T-helper 2 cell treated with Interferon-gamma antibody and Interleukin-4, amounts not matched to agents 100 ng/mL and 5 ng/mL, for 36 hours (primary cell): ENCODE measurements around the gene NFATC1. TPM values are rescaled to one million over a fixed set of nuclear protein-coding genes. Genes with fewer than 3 reads are reported as not detected.

Experiments used
- intact Hi-C: fragments of 100-400 bp; cut with micrococcal nuclease; formaldehyde crosslinking; loops from one replicate; pipeline ENCODE4 v1.15.1; 2023
- total RNA-seq: library from RNA; stranded (reverse); gene quantifications from 2 replicates; pipeline ENCODE4 v1.2.3, GENCODE V29; 2022

Gene NFATC1
- total RNA-seq, 1 donor from 2014 or later, result 39.7 TPM

GRCh38 chr18:79388043-79388442 is 7.7 kb upstream of the NFATC1 start:
- intact Hi-C loops, result no loop called here

GRCh38 chr18:79389689-79390088 is 6.0 kb upstream of the NFATC1 start:
- intact Hi-C loops, result loop anchor here (10.0 kb wide), 1 partner anchor 565 kb away; the partner anchor contains the start of gene SLC66A2

- intact Hi-C loops, result loop anchor here (10.0 kb wide), 1 partner anchor 563 kb away; the partner anchor contains the start of gene SLC66A2
Measured at GRCh38 chr18:79392226-79392625, 3.5 kb upstream of the NFATC1 start.

DNA sequence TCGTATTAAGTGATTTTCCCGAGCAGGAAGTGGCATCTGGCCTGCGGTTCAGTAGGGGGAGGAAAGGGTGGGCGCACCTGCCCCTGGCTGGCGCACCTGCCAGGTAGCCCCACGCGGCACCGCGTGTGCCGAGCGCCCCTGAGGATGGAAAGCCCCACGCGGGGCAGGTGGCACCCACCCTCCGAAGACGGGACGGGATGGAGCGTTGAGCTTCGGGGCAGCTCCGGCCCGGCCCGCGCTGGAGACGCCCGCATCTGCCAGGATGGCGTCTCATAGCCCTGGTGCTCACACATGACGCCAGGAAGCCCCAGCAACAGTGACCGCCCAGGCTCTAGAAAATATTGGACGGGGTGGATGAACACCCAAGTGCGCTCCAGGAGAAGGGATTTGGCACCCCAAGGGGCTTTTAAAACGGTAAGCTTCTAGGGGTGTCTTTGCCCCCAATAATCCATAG is 2.5 kb upstream of the NFATC1 start:
- intact Hi-C loops, result loop anchor here (1.0 to 10.0 kb wide), 2 partner anchors 286 to 562 kb away; partner anchors contain the start of genes CTDP1 and SLC66A2

- intact Hi-C loops, result loop anchor here (1.0 to 10.0 kb wide), 4 partner anchors 15 to 561 kb away; partner anchors contain the start of genes CTDP1 and SLC66A2
Measured at GRCh38 chr18:79393635-79394533, 1.8 kb upstream of the NFATC1 start.

DNA sequence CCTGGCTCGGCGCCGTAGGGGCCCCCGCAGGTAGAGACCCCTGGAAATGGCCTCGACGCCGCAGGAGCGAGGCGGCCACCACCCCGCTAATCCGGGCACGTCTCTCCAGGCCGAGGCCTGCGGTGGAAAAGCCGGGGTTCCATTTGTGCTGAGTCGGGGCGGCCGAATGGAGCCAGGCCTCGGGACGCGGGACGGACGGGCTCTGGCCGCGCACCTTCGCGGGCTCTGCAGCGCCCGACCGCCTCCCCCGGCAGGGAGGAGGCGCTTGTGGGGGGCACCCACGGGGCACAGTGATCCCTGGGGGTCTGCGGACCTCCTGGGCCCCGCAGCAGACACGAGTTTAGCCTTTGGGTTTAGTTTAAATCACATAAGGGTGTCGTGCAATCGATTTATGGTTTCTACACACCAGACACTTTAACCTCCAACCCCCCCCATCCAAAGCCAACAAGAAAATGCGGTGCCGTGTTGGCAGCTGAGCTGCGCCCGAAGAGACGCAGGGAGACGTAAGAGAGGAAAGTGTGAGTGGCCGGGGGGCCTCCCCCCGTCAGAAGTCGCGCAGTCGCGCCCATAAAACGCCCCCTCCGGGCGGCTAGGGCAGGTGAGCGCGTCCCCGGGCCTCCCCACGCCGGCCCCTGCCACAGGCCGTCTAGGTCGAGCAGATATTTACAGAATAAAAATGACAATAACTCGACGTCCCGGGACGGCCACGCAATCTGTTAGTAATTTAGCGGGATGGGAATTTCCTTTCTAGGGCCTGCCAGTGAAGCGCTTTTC is 1.0 kb upstream of the NFATC1 start:
- intact Hi-C loops, result loop anchor here (1.0 to 10.0 kb wide), 5 partner anchors 15 to 593 kb away; partner anchors contain the start of genes ATP9B, SLC66A2 and TXNL4A

DNA sequence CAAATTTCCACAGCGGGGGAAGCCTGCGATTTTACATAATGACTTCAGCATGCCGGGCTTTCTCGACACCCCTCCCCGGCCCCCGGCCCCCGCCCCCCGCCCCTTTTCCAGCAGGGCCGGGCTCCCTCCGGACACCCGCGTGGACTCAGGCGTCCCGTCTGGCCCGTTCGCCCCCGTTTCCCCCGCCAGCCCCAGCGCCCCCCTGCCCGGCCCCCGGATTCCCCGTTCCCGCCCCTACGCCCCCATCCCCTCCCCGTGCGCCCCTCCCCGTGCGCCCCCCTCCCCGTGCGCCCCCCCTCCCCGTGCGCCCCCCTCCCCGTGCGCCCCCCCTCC is 456 bp upstream of the NFATC1 start:
- intact Hi-C loops, result loop anchor here (5.0 to 10.0 kb wide), 3 partner anchors 328 to 592 kb away; partner anchors contain the start of genes ATP9B, SLC66A2 and TXNL4A

- intact Hi-C loops, result loop anchor here (5.0 to 10.0 kb wide), 3 partner anchors 329 to 591 kb away; partner anchors contain the start of genes ATP9B, SLC66A2 and TXNL4A
Measured at GRCh38 chr18:79396431-79397246, 909 bp downstream of the NFATC1 start.

GRCh38 chr18:79397247-79397829 is 1.6 kb downstream of the NFATC1 start:
- intact Hi-C loops, result loop anchor here (5.0 to 10.0 kb wide), 3 partner anchors 330 to 590 kb away; partner anchors contain the start of genes ATP9B, SLC66A2 and TXNL4A

DNA sequence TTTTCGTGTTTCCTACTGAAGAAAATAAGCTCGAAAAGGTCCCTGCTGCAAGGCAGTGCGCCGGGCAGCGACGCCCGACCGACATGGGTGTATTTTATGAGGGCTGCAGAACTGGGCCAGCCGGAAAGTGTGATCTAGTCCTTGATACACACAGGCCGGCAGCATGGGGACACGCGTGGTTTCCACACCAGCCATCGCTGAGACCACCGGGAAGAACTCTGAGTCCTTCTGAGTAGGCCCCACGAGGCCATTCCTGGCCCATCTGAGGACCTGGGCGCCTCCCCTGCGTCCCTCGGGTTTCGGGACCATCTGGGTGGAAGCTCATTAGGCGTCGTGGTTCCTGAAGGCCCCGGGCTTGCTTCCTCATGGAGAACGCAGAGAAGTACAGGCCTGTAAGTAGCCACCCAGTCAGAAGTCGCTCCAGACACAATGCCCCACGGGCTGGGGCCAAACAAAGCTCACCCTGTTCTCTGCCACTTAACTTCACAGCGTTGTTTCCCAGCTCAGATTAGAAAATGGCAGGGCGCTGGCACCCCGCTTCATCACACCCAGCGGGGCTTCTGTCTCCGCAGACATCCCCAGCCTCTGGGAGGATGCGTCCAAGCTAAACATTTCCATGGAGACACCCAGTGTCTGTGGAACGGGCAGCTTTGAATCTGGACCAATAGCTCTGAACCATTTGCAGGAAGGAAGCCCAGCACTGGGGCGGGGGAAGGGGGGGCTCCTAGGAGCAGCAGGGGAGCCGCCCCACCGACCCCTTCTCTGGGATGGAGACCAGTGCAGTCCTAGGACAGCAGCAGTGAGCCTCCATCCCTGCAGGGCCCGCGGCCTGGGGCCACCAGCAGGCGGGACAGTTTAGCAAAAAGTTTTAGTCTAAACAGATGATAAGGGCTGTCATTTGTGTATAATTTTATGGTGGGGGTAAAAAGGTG is 2.4 kb downstream of the NFATC1 start:
- intact Hi-C loops, result loop anchor here (5.0 to 10.0 kb wide), 3 partner anchors 331 to 589 kb away; partner anchors contain the start of genes ATP9B, SLC66A2 and TXNL4A

DNA sequence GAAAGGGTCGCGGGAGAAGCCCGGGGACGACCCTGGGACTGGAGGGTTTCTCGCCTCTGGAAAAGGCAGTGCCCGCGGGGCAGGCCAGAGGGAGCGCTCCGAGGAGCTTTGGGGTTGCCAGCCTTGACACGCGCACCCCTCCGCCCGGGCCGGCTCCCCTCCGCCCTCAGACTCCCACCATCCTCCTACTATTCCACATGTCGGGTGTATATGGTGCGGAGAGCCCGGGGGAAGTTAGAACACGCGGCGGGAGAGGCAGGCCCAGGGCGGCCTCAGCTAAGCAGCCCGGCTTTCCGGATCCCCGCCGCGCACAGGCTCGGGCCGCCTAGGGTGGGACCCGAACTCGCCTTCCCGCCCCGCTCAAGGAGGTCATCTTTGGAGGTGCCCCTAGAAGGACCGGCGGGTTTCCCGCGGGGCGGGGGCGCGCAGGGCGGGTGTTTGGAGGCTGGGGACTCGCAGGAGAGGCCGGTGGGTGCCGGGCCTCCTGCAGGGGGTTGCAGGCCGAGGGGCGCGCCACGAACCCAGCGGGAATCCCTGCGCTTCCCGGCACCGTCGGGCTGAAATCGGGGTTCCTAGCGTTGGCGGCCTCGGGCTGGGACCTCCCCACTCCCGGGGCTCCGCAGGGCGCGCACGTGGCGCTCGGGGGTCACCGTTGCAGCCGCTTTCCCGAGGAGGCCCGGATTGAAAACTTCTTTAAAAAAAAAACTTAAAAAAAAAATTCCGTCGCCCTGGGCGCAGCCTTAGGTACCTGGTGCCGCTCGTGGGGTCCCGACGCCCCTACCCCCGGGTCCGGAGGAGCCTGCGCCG is 3.7 kb downstream of the NFATC1 start:
- intact Hi-C loops, result loop anchor here (5.0 to 10.0 kb wide), 4 partner anchors 332 to 633 kb away; partner anchors contain the start of genes ATP9B, RBFA, SLC66A2 and TXNL4A

- intact Hi-C loops, result loop anchor here (5.0 kb wide), 1 partner anchor 632 kb away; the partner anchor contains the start of gene RBFA
Measured at GRCh38 chr18:79400091-79400590, 4.4 kb downstream of the NFATC1 start.

DNA sequence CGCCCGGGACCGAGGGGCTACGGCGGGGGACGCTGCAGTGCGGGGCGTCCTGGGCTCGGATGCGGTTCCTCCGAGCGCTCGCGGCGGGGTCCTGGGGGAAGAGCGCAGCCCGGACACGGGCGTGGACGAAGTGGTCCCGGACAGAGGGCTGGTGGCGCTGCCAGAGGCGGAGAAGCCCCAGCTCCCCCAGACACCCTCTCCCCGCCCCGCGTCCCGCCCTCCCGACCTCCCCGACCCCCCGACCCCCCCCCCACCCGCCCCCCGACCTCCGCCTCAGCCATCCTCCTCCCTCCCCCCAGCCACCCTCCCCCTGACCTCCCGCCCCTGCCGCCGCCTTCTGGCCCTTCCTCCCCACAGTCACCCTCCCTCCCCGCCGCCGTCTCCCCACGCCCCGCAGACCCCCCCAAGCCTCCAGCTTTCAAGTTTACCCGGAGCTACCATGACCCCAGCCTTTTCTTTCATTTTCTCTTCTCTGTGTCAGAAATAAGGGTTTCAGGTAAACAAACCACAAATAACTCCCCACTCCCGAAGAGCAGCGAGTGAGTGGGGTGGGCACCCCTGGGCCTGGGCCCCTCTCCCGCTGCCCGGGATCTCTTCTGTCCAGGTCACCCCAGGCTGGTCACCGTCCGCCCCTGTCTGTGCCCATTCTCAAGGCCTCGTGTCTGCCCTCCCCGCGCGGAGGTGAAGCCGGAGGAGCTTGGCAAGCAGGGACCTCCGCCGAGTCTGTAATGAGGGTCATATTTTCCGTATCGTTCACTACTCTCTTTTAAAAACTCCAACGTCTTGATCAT is 5.1 kb downstream of the NFATC1 start:
- intact Hi-C loops, result loop anchor here (5.0 kb wide), 1 partner anchor 632 kb away; the partner anchor contains the start of gene RBFA

DNA sequence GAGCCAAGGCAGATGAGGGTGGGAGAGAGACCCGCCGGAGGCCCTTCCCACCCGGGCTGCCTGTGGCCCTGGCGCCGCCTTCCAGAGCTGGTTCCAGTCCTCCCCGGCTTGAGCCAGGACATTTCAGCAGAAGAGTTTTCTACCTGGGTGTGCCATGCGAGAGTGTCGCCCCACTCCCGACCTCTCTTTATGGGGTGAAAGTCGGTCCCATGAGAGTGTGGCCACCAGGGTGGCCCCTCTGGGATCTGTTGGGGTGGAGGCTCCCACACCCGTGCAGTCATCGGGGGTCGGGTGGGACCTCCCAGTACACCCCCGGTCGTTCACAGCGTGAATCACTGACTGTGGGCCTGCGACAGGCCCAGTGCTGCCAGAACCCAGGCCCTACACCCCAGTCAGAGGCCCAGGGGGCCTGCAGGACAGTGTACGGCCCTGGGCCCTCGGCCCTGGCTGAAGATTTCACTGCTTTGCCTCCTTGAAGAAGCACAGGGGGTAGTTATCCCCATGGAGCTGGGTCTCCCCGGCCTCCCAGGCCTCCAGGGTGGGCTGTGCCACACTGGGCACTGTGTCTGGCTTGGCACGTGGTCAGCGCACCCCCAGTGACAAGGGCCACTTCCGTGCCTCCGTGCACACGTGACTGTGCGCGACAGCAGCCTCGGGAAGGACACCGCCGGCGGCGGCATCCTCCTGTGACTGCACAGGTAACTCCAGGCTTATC is 5.9 kb downstream of the NFATC1 start:
- intact Hi-C loops, result loop anchor here (2.0 to 5.0 kb wide), 2 partner anchors 121 to 631 kb away; partner anchors contain the start of gene RBFA

DNA sequence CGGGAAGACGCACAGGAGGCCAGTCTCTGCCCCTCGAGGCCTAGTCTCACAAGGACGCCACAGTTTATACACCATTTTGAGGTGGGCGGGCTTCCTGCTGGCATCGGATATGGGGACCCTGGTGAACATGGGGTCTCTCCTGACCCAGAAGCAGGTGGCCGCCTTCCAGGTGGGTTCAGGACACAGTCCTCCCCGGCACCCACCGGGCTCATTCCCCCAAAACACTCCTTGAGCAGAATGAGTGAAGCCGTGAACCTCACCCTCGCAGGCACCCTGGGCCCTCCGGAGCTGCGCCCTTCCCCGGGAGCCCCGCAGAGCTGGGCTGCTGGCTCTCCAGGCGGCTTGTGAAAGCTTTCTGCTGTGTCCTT is 6.5 kb downstream of the NFATC1 start:
- intact Hi-C loops, result loop anchor here (2.0 to 5.0 kb wide), 2 partner anchors 121 to 630 kb away; partner anchors contain the start of gene RBFA
